Fibroblast of skin of left biceps (primary cell): Measurements from ENCODE around the gene ZNF618.
"Not testable (repeated sequence)": the region's sequence is repeated elsewhere in the genome, so short reads cannot be mapped to it uniquely, and the experiment has no call there.

ENCODE experiments used
- DNase-seq, 2 experiments: peaks; one replicate each; pipeline ENCODE4 v3.0.0-alpha.2; 2013; ENCODE audit warnings: low read depth in 2 of 2

Gene ZNF618

GRCh38 chr9:113988385-113989016 is 112.4 kb downstream of the ZNF618 start:
- DNase-seq: no peak

GRCh38 chr9:113989017-113989713 is 113.1 kb downstream of the ZNF618 start:
- DNase-seq: no peak

- no peak for DNase-seq
Measured at GRCh38 chr9:113989714-113990569, 113.8 kb downstream of the ZNF618 start.

- no peak for DNase-seq
Measured at GRCh38 chr9:113990570-113990907, 114.4 kb downstream of the ZNF618 start.

GRCh38 chr9:113990975-113991471 is 114.9 kb downstream of the ZNF618 start:
- no peak for DNase-seq

- DNase-seq: no peak
Measured at GRCh38 chr9:113991714-113992113, 115.6 kb downstream of the ZNF618 start.

GRCh38 chr9:113992276-113992951 is 116.3 kb downstream of the ZNF618 start:
- no peak for DNase-seq

GRCh38 chr9:113992994-113993393 is 116.9 kb downstream of the ZNF618 start:
- DNase-seq: no peak

- DNase-seq: no peak
Measured at GRCh38 chr9:113993838-113994540, 117.9 kb downstream of the ZNF618 start.

GRCh38 chr9:113995401-113995800 is 119.3 kb downstream of the ZNF618 start:
- no peak for DNase-seq

GRCh38 chr9:113995963-113996362 is 119.9 kb downstream of the ZNF618 start:
- no peak for DNase-seq

- DNase-seq: no peak
Measured at GRCh38 chr9:113996531-113997001, 120.5 kb downstream of the ZNF618 start.

GRCh38 chr9:113997064-113997463 is 121.0 kb downstream of the ZNF618 start:
- not testable (repeated sequence) for DNase-seq

- DNase-seq: no peak
Measured at GRCh38 chr9:113997610-113998009, 121.5 kb downstream of the ZNF618 start.

GRCh38 chr9:113998114-113998513 is 122.0 kb downstream of the ZNF618 start:
- no peak for DNase-seq

- DNase-seq: no peak
Measured at GRCh38 chr9:113998525-113999255, 122.6 kb downstream of the ZNF618 start.

- DNase-seq: no peak
Measured at GRCh38 chr9:113999256-114000062, 123.3 kb downstream of the ZNF618 start.

- DNase-seq: no peak
Measured at GRCh38 chr9:114000063-114000454, 124.0 kb downstream of the ZNF618 start.

GRCh38 chr9:114000671-114001409 is 124.7 kb downstream of the ZNF618 start:
- DNase-seq: no peak
